ENCODE measurements around the gene PRTG. TPM values are rescaled to one million over a fixed set of nuclear protein-coding genes. Genes with fewer than 3 reads are reported as not detected.

PRTG gene
- total RNA-seq, 2 experiments from 2014 or later = not detected

DNA sequence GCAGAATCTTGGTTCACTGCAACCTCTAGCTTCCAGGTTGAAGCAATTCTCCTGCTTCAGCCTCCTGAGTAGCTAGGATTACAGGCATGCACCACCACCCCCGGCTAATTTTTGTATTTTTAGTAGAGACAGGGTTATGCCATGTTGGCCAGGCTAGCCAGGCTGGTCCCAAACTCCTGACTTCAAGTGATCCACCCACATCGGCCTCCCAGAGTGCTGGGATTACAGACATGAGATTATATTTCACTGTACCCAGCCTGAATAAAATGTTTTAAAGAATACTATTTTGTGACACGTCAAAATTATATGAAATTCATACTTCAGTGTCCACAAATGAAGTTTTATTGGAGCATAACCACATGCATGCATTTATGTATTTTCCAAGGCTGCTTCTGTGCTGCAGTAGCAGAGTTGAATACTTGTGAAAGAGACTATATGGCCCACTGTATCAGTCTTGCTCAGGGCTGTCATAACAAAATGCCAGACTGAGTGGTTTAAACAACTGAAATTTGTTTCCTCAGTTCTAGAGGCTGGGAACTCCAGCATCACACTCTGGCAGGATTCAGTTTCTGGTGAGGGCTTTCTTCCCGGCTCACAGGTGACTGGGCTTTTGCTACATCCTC is 77.2 kb downstream of the PRTG start:
- peaks cover 18% of the 10 kb centered on the region for H3K4me1 Mint-ChIP-seq
- H3K27ac Mint-ChIP-seq = no peak overlapping the region
- H3K4me3 Mint-ChIP-seq = no peak overlapping the region
- DNase-seq (no peak), ATAC-seq (no peak)
- CTCF ChIA-PET = no interaction called here
- peaks cover 3% of the 10 kb centered on the region for H3K27me3 Mint-ChIP-seq
- H3K36me3 Mint-ChIP-seq = no peaks in the 10 kb centered on the region
- H3K9me3 Mint-ChIP-seq (ENCODE audit: low read depth) = no peaks in the 10 kb centered on the region

GRCh38 chr15:55661428-55661827 is 81.5 kb downstream of the PRTG start:
- H3K4me3 Mint-ChIP-seq = no peak overlapping the region
- peaks cover 18% of the 10 kb centered on the region for H3K4me1 Mint-ChIP-seq
- CTCF ChIA-PET = no interaction called here
- no peak overlapping the region for H3K27ac Mint-ChIP-seq
- ATAC-seq = no peak
- H3K9me3 Mint-ChIP-seq (ENCODE audit: low read depth) = no peaks in the 10 kb centered on the region
- H3K27me3 Mint-ChIP-seq = no peaks in the 10 kb centered on the region
- no peaks in the 10 kb centered on the region for H3K36me3 Mint-ChIP-seq
- no peak for DNase-seq

GRCh38 chr15:55660153-55660552 is 82.8 kb downstream of the PRTG start:
- Mint-ChIP-seq H3K4me3 (no peak overlapping the region), H3K36me3 (no peaks in the 10 kb centered on the region), H3K27ac (no peak overlapping the region), H3K9me3 (ENCODE audit: low read depth) (no peaks in the 10 kb centered on the region), H3K27me3 (no peaks in the 10 kb centered on the region), H3K4me1 (peaks cover 18% of the 10 kb centered on the region)
- DNase-seq = no peak
- CTCF ChIA-PET = interaction anchor here (3.2 kb wide), 1 partner anchor 11 kb away, joined by 10 read pairs; no protein-coding TSS in a partner anchor
- ATAC-seq = no peak

- CTCF ChIA-PET = interaction anchor here (3.2 kb wide), 1 partner anchor 11 kb away, joined by 10 read pairs; no protein-coding TSS in a partner anchor
- H3K4me1 Mint-ChIP-seq = peaks cover 18% of the 10 kb centered on the region
- H3K27me3 Mint-ChIP-seq = no peaks in the 10 kb centered on the region
- H3K36me3 Mint-ChIP-seq = no peaks in the 10 kb centered on the region
- no peak overlapping the region for H3K27ac Mint-ChIP-seq
- DNase-seq = no peak
- no peak for ATAC-seq
- no peaks in the 10 kb centered on the region for H3K9me3 Mint-ChIP-seq (ENCODE audit: low read depth)
- no peak overlapping the region for H3K4me3 Mint-ChIP-seq
These were observed 83.5 kb downstream of the PRTG start for GRCh38 chr15:55659481-55659880.

GRCh38 chr15:55658886-55659285 is 84.1 kb downstream of the PRTG start:
- Mint-ChIP-seq H3K36me3 (no peaks in the 10 kb centered on the region), H3K27me3 (no peaks in the 10 kb centered on the region), H3K9me3 (ENCODE audit: low read depth) (no peaks in the 10 kb centered on the region), H3K4me3 (no peak overlapping the region), H3K27ac (no peak overlapping the region), H3K4me1 (peaks cover 18% of the 10 kb centered on the region)
- ATAC-seq = no peak
- no peak for DNase-seq
- CTCF ChIA-PET = interaction anchor here (1.3 to 3.2 kb wide), 2 partner anchors 10 to 187 kb away, joined by 3 to 10 read pairs; no protein-coding TSS in a partner anchor

GRCh38 chr15:55654561-55655031 is 88.4 kb downstream of the PRTG start:
- Mint-ChIP-seq H3K27ac (no peak overlapping the region), H3K4me1 (no peaks in the 10 kb centered on the region), H3K27me3 (no peaks in the 10 kb centered on the region), H3K4me3 (no peak overlapping the region), H3K9me3 (ENCODE audit: low read depth) (no peaks in the 10 kb centered on the region), H3K36me3 (no peaks in the 10 kb centered on the region)
- CTCF ChIA-PET = interaction anchor here (1.2 kb wide), 1 partner anchor 9 kb away, joined by 3 read pairs; no protein-coding TSS in a partner anchor
- ATAC-seq (no peak), DNase-seq (no peak)

DNA sequence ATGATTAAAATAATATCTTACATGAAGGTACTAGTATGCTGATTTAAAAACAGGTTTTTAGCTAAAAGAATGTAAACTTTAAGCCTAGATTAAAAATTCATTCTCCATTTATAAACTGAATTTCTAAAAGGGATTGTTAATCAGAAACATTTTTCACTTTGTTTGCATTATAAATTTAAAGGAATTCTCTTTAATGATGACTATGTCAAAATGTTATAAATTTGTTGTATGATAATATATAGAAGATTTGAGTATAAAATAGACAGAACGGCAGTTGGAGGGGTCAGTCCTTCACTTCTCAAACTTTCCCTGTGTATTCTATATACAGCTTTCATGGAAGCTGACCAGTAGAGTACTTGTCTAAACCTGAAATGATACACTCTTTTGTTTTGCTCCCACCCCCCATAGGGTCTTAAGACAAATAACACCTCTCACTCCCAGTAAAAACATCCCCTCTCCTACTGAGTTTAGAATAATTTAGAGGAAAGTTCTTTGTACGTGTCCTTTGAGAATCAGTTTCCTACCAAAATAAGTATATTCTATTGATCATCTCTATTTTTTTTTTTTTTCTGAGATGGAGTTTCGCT is 90.0 kb downstream of the PRTG start:
- Mint-ChIP-seq H3K9me3 (ENCODE audit: low read depth) (no peaks in the 10 kb centered on the region), H3K4me1 (no peaks in the 10 kb centered on the region), H3K27ac (no peak overlapping the region), H3K36me3 (no peaks in the 10 kb centered on the region), H3K4me3 (no peak overlapping the region), H3K27me3 (no peaks in the 10 kb centered on the region)
- ATAC-seq = no peak
- CTCF ChIA-PET = no interaction called here
- DNase-seq = no peak

- ATAC-seq (no peak), DNase-seq (no peak)
- Mint-ChIP-seq H3K9me3 (ENCODE audit: low read depth) (no peaks in the 10 kb centered on the region), H3K4me3 (no peak overlapping the region), H3K27ac (no peak overlapping the region), H3K36me3 (no peaks in the 10 kb centered on the region), H3K27me3 (no peaks in the 10 kb centered on the region), H3K4me1 (no peaks in the 10 kb centered on the region)
- CTCF ChIA-PET = interaction anchor here (0.8 to 2.3 kb wide), 2 partner anchors 10 to 266 kb away, joined by 3 to 7 read pairs; no protein-coding TSS in a partner anchor
These were observed 90.6 kb downstream of the PRTG start for GRCh38 chr15:55652359-55652758.

GRCh38 chr15:55649058-55649423 is 93.9 kb downstream of the PRTG start:
- no peaks in the 10 kb centered on the region for H3K27me3 Mint-ChIP-seq
- CTCF ChIA-PET = interaction anchor here (0.6 to 4.1 kb wide), 7 partner anchors 10 to 198 kb away, joined by 3 to 32 read pairs (median 7); no protein-coding TSS in a partner anchor
- H3K4me3 Mint-ChIP-seq = no peak overlapping the region
- H3K9me3 Mint-ChIP-seq (ENCODE audit: low read depth) = no peaks in the 10 kb centered on the region
- ATAC-seq = no peak
- no peak overlapping the region for H3K27ac Mint-ChIP-seq
- DNase-seq = no peak
- no peaks in the 10 kb centered on the region for H3K36me3 Mint-ChIP-seq
- no peaks in the 10 kb centered on the region for H3K4me1 Mint-ChIP-seq

- H3K27ac Mint-ChIP-seq = no peak overlapping the region
- H3K9me3 Mint-ChIP-seq (ENCODE audit: low read depth) = no peaks in the 10 kb centered on the region
- CTCF ChIA-PET = interaction anchor here (0.6 kb wide), 1 partner anchor 124 kb away, joined by 3 read pairs; no protein-coding TSS in a partner anchor
These were observed 104.2 kb downstream of the PRTG start for GRCh38 chr15:55638764-55639163.

DNA sequence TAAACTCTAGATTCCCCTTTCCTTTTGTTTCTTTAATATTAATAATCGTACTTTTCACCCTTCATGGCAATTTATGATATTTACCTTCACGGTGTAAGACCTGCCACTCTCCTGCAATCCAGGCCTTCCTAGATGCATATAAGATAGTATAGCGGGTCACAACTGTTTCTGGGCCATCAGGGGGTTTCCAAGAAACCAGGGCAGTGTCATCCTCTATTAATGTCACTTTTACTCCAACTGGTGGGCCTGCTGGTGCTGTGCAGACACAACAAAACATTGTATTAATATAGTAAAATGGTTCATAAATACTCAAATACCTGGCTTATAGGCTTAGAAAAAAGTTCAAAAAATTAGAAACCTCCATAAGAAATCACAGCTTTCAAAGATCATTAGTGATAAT is 105.9 kb downstream of the PRTG start:
- no peak for DNase-seq
- ATAC-seq = no peak
- Mint-ChIP-seq H3K27me3 (peaks cover 13% of the 10 kb centered on the region), H3K36me3 (no peaks in the 10 kb centered on the region), H3K4me1 (no peaks in the 10 kb centered on the region), H3K9me3 (ENCODE audit: low read depth) (no peaks in the 10 kb centered on the region), H3K27ac (no peak overlapping the region), H3K4me3 (no peak overlapping the region)
- CTCF ChIA-PET = no interaction called here

More at GRCh38 chr15:55638764-55639163, 104.2 kb downstream of the PRTG start:
- Mint-ChIP-seq H3K36me3 (no peaks in the 10 kb centered on the region), H3K27me3 (peaks cover 3% of the 10 kb centered on the region), H3K4me3 (no peak overlapping the region), H3K4me1 (no peaks in the 10 kb centered on the region)
- no peak for ATAC-seq
- DNase-seq = no peak

GRCh38 chr15:55633731-55634130 is 109.2 kb downstream of the PRTG start:
- H3K36me3 Mint-ChIP-seq = no peaks in the 10 kb centered on the region
- peaks cover 14% of the 10 kb centered on the region for H3K27me3 Mint-ChIP-seq
- H3K4me3 Mint-ChIP-seq = no peak overlapping the region
- no peaks in the 10 kb centered on the region for H3K4me1 Mint-ChIP-seq
- H3K27ac Mint-ChIP-seq = no peak overlapping the region
- no peak for DNase-seq
- no peaks in the 10 kb centered on the region for H3K9me3 Mint-ChIP-seq (ENCODE audit: low read depth)
- no peak for ATAC-seq
- CTCF ChIA-PET = interaction anchor here (0.6 to 1.5 kb wide), 2 partner anchors 13 to 782 kb away, joined by 3 to 4 read pairs; no protein-coding TSS in a partner anchor

GRCh38 chr15:55632434-55632833 is 110.5 kb downstream of the PRTG start:
- ATAC-seq = no peak
- peaks cover 14% of the 10 kb centered on the region for H3K27me3 Mint-ChIP-seq
- DNase-seq = no peak
- H3K36me3 Mint-ChIP-seq = no peaks in the 10 kb centered on the region
- H3K4me1 Mint-ChIP-seq = peaks cover 2% of the 10 kb centered on the region
- CTCF ChIA-PET = no interaction called here
- no peak overlapping the region for H3K4me3 Mint-ChIP-seq
- no peaks in the 10 kb centered on the region for H3K9me3 Mint-ChIP-seq (ENCODE audit: low read depth)
- H3K27ac Mint-ChIP-seq = no peak overlapping the region

DNA sequence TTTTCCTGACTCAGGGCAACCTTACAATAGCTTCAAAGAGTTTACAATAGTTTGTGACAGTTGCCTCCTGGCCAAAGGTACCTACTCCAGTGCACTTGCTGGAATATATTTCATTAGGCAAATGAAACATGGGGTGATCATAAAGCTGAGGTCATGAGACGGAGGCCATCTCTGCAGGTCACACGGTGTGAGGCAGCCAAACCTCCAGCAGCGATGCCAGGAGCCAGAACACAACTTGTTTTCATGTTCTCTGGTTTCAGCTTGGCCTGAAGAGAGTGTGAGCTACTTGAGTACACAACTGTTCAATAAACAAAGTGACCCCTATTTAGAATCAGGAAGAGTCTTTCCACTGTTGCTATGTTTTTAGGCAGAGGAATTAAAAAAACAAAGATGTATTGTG is 112.1 kb downstream of the PRTG start:
- ATAC-seq (no peak), DNase-seq (no peak)
- Mint-ChIP-seq H3K27me3 (peaks cover 14% of the 10 kb centered on the region), H3K4me3 (no peak overlapping the region), H3K4me1 (peaks cover 2% of the 10 kb centered on the region), H3K36me3 (no peaks in the 10 kb centered on the region), H3K27ac (no peak overlapping the region), H3K9me3 (ENCODE audit: low read depth) (no peaks in the 10 kb centered on the region)
- CTCF ChIA-PET = interaction anchor here (0.8 to 1.3 kb wide), 2 partner anchors 10 to 104 kb away, joined by 3 read pairs; no protein-coding TSS in a partner anchor

Data from activated CD8-positive, alpha-beta memory T cell treated with anti-CD3 and anti-CD28 coated beads, Interleukin-2, amount 10 ng/mL, durations not matched to agents 7 days and 5 days (primary cell).